Occipital lobe (tissue), 2 donors: Measurements from ENCODE around the gene KNDC1. TPM values are rescaled to one million over a fixed set of nuclear protein-coding genes. Genes with fewer than 3 reads are reported as not detected.

Source experiments
- DNase-seq: peaks from one replicate; lab custom pipeline; 2025; lab: John Stamatoyannopoulos, UW
- total RNA-seq: library from RNA; depleted of rRNA; stranded (reverse); fragments of >200 nt; gene quantifications from one replicate; pipeline ENCODE4 v1.2.3, GENCODE V29; 2014

KNDC1 gene
- total RNA-seq, 1 donor from 2014 or later, result 5.9 TPM

- DNase-seq, result no peak
Measured at GRCh38 chr10:133190225-133190624, 30.2 kb downstream of the KNDC1 start.

GRCh38 chr10:133191651-133192050 lies 31.6 kb downstream of the KNDC1 start:
- DNase-seq, result no peak

GRCh38 chr10:133194151-133194550 lies 34.1 kb downstream of the KNDC1 start:
- no peak for DNase-seq

GRCh38 chr10:133195096-133195495 lies 35.1 kb downstream of the KNDC1 start:
- no peak for DNase-seq

GRCh38 chr10:133195611-133196010 lies 35.6 kb downstream of the KNDC1 start:
- DNase-seq, result no peak

- DNase-seq, result no peak
Measured at GRCh38 chr10:133196221-133196915, 36.3 kb downstream of the KNDC1 start.

- no peak for DNase-seq
Measured at GRCh38 chr10:133196936-133197758, 37.1 kb downstream of the KNDC1 start.

GRCh38 chr10:133197786-133198185 lies 37.8 kb downstream of the KNDC1 start:
- DNase-seq, result no peak

- DNase-seq, result no peak
Measured at GRCh38 chr10:133198206-133198605, 38.2 kb downstream of the KNDC1 start.

GRCh38 chr10:133198621-133199487 lies 38.8 kb downstream of the KNDC1 start:
- DNase-seq, result no peak

GRCh38 chr10:133199488-133199885 lies 39.5 kb downstream of the KNDC1 start:
- no peak for DNase-seq

GRCh38 chr10:133199992-133200611 lies 40.1 kb downstream of the KNDC1 start:
- no peak for DNase-seq

GRCh38 chr10:133200621-133201031 lies 40.6 kb downstream of the KNDC1 start:
- DNase-seq, result no peak

GRCh38 chr10:133201151-133201947 lies 41.3 kb downstream of the KNDC1 start:
- DNase-seq, result no peak

- DNase-seq, result no peak
Measured at GRCh38 chr10:133201948-133202725, 42.1 kb downstream of the KNDC1 start.

GRCh38 chr10:133202778-133203651 lies 43.0 kb downstream of the KNDC1 start:
- DNase-seq, result no peak

GRCh38 chr10:133203652-133204195 lies 43.7 kb downstream of the KNDC1 start:
- no peak for DNase-seq

- no peak for DNase-seq
Measured at GRCh38 chr10:133204226-133205015, 44.4 kb downstream of the KNDC1 start.
